ENCODE measurements around the gene LFNG.

Gene LFNG

DNA sequence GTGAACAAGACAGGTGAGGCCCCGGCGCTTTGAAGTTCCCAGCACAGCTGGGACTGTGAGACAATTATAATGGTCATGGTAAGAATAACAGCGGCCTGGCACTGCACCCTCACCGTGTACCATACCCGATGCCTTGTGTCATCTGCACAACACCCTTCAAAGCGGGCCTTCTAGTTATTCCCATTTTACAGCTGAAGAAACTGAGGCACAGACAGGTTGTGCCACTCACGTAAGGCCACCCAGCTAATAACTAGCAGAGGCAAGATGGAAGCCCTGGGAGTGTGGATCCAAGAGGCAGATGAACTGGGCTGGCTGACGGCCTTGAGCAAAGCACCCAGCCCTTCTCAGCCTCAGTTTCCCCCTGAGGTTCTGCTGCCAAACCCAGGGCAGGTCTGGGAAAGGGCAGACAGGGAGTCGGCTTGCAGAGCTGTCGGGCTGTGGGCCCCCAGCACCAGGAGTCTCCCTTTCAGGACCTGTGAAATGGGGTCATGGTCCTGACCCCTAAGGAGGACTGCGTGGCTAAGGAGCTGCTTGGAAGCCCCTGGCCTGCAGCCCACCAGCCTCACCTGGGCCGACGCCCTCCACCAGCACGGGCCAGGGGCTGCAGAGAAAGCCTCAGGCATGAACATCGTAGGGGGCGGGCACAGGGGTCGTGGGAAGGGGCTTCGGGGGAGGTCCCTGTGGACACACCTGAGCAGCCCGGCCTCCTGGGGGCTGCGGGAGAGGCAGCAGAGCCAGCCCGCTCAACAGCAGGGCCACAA is 15.3 kb upstream of the LFNG start:
- no peak for DNase-seq

DNA sequence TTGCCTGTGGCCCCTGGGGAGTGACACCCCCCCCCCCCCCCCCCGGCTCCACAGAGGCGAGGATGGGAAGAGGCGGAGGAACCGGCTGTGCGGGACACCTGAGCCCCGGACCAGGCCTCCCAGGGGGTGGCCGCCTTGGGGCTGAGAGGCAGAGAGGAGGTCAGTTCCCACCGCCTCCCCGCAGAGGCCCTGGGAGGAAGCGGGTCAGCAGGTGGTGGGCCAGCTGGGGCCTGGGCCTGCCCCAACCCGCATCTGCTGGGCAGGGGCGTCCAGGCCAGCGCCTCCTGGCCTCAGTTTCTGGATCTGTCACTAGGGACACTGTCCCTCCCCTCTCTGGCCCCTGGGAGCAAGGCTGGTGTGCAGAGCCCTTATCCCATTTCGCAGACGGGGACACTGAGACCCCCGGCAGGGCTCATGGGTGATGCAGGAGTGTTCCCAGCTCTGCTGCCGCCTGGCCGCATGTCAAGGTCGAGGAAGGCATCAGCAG is 14.6 kb upstream of the LFNG start:
- DNase-seq, result no peak

DNA sequence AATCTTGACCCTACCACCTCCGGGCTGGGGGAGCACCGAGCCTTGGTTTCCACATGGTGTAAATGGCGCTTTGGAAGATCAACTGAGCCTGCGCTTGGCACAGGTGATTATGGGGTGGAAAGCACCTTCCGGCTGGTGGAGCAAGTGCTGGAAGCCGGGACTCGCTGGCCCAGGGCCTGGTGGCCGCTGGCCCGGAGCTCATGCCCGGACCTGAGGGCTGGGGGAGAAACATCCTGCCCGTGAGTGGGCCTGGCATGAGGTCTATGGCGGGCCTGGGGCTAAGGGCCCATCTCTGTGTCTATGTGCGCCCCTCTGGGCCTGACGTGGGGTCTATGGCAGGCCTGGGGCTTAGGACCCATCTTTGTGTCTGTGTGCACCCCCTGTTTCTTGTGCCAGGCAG is 14.2 kb upstream of the LFNG start:
- no peak for DNase-seq

DNA sequence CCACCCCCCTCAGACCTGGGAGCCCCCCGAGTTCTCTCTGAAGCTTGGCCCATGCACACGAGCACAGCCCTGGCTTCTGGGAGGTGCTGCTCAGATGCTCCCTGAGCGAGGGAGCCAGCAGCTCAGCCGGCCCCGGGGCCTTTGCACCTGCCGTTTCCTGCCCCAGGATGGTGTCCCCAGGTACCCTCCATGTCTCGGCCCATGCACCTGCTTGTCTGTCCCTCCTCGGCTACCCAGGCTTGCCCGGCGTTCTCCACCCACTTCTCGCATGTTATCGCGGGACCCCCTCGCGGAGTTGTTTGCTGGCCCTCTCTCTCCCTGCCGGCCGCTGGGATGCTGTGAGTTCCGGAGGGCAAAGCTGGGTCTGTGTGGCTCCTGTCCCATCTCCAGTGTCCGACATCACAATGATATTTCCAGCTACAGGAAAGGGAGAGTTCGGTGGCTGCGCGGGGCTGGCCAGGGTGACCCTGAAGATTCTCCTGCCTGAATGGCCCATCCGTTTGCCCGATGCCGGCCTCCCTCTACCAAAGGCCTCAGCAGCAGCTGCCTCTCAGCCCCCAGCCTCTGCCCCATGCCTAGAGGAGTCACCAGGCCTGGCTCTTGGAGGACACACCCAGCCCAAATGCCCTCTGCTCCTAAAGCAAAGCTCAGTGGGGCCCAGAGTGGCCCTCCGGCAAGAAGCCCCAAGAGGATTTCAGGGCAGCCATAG is 12.2 kb upstream of the LFNG start:
- no peak for DNase-seq

DNA sequence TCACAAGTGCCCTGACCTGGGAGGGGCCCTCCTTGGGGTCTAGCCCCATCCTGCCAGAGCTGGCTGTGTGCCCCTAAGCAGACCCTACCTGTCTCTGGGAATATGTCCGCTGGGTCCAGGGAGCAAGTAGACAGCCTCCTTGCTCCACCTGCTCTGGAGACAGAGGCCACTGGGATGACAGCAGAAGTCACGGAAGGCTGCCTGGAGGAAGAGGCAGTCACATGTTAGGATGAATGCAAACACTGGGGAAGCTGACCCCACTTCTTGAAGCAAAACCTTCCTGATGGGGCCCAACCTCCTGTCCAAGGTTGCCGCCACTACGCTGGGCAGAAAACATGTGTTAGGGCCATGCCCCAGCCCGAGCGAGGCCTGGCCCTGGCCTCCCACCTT is 11.7 kb upstream of the LFNG start:
- DNase-seq, result no peak

DNA sequence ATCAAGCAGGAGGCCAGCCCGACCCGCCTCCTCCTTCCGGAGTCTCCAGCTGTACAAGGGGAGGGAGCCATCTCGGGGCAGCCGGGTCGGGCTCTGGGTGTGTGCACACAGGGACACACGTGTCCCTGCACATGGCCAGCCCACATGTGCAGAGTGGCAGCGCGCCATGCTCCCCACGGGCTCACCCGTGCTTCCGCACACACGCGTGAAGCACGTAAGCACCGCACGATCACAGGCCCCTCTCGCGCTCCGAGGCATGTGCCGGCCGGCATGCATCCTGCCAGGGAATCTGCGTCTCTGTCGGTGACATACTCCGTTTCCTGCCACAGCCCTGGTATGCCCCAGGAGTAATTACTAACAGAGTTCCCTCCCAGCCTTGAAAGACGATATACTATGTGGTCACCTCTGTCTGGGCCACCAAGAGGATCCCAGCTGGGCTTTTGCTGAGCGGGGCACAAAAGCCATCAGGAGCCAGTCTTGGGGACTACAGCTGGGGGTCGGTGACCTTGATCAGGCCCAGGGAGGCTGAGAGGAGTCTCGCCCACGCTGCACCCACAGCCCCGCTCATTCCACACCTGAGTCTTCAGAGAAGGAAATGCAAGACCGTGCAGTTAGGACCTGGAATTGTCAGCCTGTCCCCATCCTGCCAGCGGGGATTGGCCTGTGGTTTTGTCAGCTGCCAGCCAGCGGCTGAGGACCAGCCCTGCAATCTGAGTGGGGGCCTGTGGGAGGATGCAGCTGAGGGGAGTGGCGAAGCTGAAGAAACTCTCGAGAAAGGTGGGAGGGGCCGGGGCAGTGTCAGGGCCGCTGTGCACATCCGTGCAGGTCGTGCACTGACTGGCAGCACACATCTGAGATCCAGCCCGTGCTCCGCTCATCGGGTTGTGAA is 11.0 kb upstream of the LFNG start:
- peak; percentile 83 for DNase-seq

DNA sequence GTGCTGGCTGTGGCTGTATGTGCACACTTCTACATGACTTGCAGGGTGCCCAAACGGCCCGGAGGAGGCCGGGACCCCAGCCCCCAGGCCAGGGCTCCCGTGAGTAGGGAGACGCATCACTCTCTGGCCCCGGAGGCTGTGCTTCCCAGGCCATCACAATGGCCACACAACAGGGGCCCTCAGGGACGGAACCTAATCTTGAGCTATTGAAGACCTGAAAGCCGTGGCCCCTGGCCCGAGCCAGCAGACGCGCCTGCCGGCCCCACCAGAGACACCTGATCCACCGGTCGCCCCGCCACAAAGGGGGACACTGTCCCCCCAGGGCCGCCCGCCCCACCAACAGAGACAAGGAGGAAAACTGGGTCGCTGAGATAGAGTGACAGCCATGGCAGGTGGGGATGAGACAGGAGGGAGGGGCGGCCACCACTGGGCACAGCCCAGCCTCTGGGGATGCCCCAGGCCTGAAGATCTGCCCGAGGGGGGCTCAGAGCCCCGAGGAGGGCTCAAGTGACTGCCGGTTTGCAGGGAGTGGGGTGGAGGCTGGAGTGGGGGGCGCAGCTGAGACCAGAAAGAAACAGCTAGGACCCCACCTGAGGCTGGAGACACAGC is 10.2 kb upstream of the LFNG start:
- no peak for DNase-seq

DNA sequence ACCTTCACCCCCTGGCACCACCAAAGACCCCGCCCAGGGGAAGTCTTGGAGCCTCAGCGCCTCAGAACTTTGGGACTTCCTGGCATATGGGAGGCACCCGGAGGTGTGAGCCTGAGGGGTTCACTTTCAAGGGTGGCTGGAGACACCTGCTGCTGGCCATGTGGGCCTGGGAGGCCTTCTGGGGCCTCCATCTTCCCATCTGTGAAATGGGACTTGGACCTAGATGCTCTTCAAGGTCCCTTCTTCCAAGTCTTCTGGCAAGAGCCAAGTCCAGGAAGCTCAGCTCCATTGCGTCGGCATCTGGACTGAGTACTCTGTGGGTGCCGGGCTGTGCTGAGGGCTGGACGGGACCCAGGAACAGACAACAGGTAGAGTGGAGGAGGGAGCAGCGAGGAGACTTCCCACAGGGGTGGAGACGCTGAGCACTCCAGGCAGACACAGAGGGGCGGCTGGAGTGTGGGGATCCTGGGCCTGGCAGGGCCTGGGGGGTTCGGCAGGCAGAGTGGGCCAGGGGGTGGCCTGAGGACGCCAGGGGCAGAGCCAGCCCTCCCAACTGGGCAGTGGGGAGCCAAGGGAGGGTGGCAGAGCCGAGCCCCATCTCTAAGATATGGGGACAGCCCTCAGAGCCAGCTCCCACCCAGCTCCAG is 9.3 kb upstream of the LFNG start:
- no peak for DNase-seq

DNA sequence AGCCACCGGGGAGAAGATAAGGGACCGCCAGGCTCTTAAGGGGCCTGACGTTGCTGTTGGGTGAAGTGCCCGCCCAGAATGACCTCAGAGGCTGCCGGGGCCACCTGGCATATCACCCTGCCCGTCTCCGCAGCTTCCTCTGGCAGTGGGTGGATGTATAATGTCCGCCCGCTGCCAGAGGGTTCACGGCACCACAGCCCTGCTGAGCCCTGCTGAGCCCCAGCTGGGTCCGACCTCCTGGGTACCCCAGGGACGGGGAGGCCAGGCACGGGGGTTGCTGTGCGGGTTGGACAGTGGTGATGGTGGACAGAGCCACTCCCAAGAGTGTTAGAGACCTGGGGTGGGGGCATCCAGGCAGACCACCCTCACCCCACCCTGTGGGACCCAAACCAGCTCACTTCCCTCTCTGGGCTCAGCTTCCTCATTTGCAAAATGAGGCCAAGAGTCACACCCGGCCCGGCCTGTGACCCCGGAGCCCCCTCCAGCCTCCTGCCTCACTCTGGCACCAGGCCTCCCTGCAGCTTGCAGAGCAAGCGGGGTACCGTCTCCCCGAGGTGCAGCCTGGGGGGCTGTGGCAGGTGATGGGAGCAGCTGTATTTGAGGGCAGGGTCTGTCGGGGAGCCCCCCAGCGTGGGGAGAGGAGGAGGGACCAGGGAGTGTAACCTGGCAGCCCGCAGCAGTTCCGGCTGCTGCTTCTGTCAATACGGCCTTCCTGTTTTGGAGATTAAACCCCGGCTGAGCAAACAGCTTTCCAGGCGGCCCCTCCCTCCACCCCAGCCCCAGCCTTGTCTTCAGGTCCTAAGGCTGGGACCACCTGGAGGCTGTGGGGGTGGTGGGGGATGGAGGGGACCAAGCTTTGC is 8.4 kb upstream of the LFNG start:
- DNase-seq, result peak; percentile 65

DNA sequence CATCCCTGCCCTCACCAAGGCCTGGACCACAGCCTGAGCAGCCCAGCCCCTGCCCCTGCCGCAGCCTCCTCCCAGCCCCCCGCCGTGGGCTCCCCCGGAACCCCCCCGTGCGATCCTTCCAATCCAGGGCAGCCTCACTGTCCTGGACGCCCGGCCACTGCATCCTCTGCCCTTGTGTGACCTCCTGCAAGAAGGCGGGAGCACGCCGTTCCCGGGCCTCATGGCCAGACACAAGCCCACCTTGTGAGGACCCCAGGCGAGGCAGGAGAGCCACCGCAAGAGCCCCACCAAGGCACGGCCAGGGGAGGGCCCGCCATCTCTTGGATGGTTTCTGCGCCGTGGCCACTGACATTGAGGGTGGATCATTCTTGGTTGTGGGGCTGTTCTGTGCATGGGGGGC is 7.8 kb upstream of the LFNG start:
- no peak for DNase-seq

DNA sequence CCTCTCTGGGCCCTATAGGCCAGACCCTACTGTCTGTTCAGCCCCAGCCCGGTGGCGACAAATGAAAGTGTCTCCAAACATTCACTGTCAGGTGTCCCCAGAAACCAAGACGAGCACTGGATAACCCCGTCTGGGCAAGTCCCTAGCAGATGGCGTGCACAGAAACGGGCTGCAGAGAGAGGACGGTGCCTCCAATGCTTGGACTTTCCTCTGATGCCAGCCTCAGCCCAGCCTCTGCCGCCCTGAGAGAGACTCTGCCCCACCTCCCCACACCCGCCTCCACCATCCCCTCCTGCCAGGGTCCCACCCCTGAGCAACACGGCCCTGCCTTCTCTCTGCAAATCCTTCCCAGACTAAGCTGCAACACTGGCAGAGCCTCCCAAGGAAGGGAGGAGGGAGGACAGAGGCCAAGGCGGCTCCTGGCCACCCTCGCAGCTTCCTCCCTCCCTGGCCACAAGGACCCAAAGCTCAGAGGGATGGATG is 7.4 kb upstream of the LFNG start:
- DNase-seq, result peak; percentile 30

DNA sequence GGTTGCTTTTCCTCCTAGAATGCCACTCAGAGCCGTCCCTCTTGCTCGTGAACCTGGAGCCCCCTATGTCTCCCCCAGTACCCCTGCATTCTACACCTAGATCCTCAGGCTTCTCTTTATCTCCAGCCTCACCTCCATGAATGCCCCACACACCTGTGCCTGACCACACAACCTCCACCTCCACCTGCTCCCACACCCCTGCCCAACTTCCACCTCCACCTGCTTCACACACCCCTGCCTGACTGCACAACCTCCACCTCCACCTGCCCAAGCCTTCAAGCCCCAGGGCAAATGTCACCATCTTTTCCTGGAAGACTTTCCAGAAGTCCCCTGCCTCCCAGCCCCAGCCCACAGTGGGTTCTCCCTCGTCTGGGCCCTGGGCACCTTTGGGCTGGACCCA is 6.9 kb upstream of the LFNG start:
- no peak for DNase-seq

DNA sequence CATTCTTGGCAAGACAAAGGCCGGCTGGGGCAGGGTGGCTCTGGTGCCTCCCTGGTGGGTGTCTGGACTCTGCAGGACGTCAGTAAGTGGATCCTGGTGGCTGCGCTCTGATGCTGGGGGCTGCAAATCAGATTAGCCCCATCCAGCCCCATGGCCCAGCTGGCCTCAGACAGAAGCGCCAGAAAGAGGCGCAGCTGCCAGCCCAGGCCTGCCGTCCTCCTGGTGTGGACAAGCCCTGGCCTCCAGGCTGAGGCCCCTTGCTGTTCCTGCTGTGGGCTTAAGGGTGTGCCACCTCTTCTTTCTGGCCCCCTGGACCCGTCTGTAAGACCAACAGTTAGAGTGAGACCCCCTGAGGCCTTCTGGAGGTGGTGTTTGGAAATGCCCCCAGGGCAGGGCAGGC is 5.9 kb upstream of the LFNG start:
- no peak for DNase-seq

DNA sequence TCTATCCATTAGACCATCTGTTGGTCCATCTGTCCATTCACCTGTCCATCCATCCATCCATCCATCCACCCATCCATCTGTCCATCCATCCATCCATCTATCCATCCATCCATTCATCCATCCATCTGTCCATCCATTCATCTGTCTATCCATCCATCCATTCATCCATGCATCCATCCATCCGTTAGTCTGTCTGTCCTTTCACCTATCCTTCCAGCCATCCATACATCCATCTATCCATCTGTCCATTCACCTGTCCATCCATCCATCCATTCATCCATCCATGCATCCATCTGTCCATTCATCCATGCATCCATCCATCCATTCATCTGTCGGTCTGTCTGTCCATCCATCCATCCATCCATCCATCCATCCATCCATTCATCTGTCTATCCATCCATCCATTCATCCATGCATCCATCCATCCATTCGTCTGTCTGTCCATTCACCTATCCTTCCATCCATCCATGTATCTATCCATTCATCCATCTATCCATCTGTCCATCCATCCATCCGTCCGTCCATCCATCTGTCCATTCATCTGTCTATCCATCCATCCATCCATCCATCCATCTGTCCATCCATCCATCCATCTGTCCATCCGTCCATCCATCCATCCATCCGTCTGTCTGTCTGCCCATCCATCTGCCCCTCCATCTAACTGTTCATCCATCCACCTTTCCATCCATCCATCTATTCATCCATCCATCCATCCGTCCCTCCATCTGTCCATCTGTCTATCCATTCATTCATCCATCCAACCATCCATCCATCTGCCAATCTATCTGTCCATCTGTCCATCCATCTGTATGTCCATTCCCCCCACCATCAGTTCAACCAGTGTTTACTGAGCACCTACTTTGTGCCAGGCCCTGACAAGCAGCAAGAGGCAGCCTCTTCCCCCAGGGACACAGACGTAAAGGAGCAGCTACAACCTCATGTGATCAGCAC is 4.8 kb upstream of the LFNG start:
- DNase-seq, result no peak

DNA sequence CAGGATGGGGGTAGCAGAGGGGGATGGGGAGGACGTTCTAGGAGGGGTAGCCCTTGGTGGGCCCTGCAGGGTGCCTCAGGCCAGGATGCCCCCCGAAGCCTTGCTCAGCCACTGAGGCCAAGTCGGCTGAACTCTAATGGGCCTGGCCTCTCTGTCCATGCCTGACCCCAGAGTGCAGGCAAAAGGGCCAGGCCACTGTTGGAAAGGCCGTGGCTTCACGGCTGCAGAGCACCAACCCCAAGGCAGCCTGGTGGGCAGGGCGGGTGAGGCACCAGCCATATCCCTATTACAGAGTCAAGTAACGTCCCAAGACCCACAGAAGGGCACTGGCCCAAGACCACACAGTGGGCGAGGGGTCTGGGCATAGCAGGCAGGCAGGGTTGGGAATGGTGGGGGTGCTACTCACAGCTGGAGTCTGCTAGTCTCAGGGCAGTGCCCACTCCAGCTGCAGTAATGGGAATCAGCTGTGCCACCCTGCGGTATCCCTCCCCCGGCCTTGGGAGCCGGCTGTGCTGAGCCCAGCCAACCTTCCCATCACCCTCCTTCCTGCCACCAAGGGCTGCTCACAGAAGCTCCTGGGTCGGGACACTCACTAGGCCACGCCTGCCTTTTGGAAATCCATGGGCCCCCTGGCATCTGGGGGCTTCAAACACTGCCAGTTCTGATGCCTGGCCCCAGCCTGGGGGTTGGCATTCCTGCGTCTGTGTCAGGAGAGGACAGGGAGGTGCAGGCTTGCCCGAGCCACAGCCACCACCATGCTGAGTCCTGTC is 4.0 kb upstream of the LFNG start:
- DNase-seq, result no peak

DNA sequence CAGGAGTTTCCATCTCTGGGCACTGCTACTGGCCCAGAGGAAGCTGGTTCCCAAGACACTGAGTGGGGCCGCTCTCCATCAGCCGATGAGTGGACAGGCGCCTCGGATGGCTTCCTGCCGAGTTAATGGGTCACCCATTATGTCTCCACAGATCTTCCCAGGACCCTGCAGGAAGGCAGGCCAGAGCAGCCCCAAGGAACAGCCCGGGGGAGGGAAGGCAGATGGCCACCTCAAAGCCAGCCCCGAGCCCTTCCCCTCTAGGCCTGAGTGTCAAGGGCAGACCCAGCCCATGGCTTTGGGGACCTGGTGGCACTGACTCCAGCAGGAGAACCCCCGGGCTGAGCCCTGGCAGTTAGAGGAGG is 3.4 kb upstream of the LFNG start:
- no peak for DNase-seq

DNA sequence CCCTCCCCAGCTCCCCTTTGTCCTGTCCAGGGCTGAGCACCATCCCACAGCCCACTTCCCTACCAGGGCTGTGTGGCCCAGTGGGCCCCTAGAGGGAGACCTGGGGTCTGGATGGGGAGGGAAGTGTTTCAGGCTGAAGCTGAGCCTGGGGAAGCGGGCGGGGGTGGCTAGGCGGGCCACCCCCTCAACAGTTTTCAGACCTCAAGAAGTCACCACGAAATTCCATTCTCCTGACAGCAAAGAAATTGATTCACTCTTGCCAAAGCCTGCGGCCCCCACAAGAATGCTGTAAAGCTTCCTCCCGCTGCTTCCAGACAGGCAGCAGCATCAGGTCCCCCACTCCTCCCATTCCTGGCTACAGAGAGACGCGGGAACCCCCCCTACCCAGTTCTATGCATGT is 2.5 kb upstream of the LFNG start:
- no peak for DNase-seq

DNA sequence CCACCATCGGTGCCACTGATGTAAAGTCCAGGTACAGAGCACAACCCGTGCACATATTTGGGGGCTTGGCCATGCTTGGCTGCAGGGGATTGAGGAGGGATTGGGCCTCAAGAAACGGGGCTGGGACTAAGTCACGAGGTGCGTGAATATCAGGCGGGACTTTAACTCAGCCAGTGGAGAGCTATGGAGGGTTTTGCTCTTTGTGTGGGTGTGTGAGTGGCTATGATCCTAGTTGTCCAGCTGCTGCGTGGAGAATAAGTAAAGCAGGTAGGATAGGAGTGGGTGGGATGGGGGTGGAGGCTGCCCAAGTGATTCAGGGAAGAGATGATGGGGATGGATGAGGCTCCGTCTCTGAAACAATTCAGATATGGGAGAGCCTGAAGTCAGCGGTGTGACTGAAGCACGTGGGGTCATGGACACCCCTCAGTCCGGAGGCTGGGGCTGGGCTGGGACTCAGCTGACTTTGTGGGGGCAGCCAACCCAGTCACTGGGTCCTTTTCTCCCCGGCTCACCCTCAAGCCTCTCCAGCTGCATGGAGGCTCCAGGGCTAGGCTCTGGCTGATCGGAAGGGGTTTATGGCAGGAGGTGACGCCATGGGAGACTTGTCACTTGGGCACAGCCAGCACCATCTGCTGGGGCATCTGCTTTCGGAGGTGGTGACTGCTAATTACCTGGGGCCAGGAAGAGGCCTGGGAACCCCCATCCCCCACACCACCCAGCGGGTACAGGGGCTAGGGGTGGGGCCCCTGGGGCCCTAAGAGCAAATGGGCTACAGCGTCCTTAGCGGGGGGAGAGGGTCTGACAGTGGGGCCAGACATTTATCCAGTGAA is 1.7 kb upstream of the LFNG start:
- no peak for DNase-seq

DNA sequence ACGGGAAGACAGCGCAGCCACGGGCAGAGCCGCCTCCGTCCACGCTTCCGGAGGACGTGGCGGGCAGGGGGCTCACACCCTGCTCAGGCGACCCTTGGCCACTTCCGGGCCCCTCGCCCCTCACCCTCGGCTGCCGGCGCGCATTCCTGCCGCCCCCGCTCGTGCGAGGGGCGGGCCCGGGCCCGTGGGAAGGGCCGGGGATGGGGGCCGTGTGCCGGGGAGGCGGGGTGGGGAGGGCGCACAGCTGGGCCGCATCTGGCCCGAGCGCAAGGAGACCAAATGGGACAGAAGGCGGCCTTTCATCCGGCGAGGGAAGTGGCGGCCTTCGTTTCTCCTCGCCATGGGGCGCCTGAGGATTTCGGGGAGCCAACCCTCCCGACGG is 846 bp upstream of the LFNG start:
- no peak for DNase-seq
